IMR-90 (cell line): Measurements from ENCODE around the gene PRSS22. TPM values are rescaled to one million over a fixed set of nuclear protein-coding genes. Genes with fewer than 3 reads are reported as not detected.
A peak's percentile ranks its signal among the peaks of the same experiment; 100 is the strongest.

Experiments used
- ATAC-seq: fragments of 200-7000 bp; cut with Tn5 transposase; 2 replicates; pipeline ENCODE4 v1.9.1; 2020; ENCODE audit warnings: low read depth, mild to moderate bottlenecking, moderate library complexity
- BruUV-seq: library from RNA; stranded (reverse); fragments of 400-500 nt; replicated peaks from 2 replicates; lab custom pipeline; 2021; lab: Mats Ljungman, UMichigan
- CTCF ChIA-PET: fragments of 300-600 bp; formaldehyde crosslinking; extraction: SDS; loops from one replicate; lab custom pipeline; 2021; ENCODE audit warnings: antibody characterized with exemption; lab: Yijun Ruan, JAX
- POLR2A ChIA-PET: fragments of 300-600 bp; sonication (Branson Sonifier 250); formaldehyde crosslinking; loops from one replicate; lab custom pipeline; 2022; ENCODE audit warnings: antibody characterized with exemption; ENCODE audit not compliant: unreplicated experiment; lab: Charles Lee
- DNase-seq: peaks from one replicate; pipeline ENCODE4 v3.0.0; 2013
- H2AFZ ChIP-seq: replicated peaks from 2 replicates; pipeline ENCODE3; 2013; ENCODE audit warnings: low read length, mild to moderate bottlenecking; ENCODE audit not compliant: poor library complexity
- H2AK5ac ChIP-seq: 2 replicates; pipeline ENCODE4 v1.6.1; 2013; ENCODE audit warnings: low read depth, low read length, inconsistent platforms
- H2AK9ac ChIP-seq: replicated peaks from 2 replicates; pipeline ENCODE3; 2013; ENCODE audit warnings: mild to moderate bottlenecking, low read depth, low read length, moderate library complexity; ENCODE audit not compliant: poor library complexity
- H2BK120ac ChIP-seq: 2 replicates; pipeline ENCODE4 v1.6.1; 2013; ENCODE audit warnings: low read depth, low read length, inconsistent platforms
- H2BK15ac ChIP-seq: 3 replicates; pipeline ENCODE4 v1.6.1; 2013; ENCODE audit warnings: low read depth, low read length, inconsistent platforms
- H2BK20ac ChIP-seq: 2 replicates; pipeline ENCODE4 v1.6.1; 2013; ENCODE audit warnings: low read depth, mild to moderate bottlenecking, inconsistent platforms, low read length, moderate library complexity
- H2BK5ac ChIP-seq: 2 replicates; pipeline ENCODE4 v1.6.1; 2013; ENCODE audit warnings: mild to moderate bottlenecking, low read depth, low read length, inconsistent platforms; ENCODE audit not compliant: poor library complexity, severe bottlenecking
- H3K14ac ChIP-seq: replicated peaks from 2 replicates; pipeline ENCODE4 v1.6.1; 2013; ENCODE audit warnings: low read depth, low read length, inconsistent platforms
- H3K18ac ChIP-seq: 2 replicates; pipeline ENCODE4 v1.6.1; 2013; ENCODE audit warnings: low read depth, low read length, control low read depth
- H3K23ac ChIP-seq: 2 replicates; pipeline ENCODE4 v1.6.1; 2013; ENCODE audit warnings: low read depth, low read length, inconsistent platforms
- H3K27ac ChIP-seq: 2 replicates; pipeline ENCODE4 v1.5.1; 2013; ENCODE audit warnings: mild to moderate bottlenecking, control low read depth, low read length; ENCODE audit not compliant: insufficient read depth
- H3K27me3 ChIP-seq: 2 replicates; pipeline ENCODE4 v1.6.1; 2013; ENCODE audit warnings: low read length; ENCODE audit not compliant: control insufficient read depth, insufficient read depth
- H3K36me3 ChIP-seq: 2 replicates; pipeline ENCODE4 v1.6.1; 2013; ENCODE audit warnings: low read length, mixed read lengths; ENCODE audit not compliant: control insufficient read depth, insufficient read depth
- H3K4ac ChIP-seq: 2 replicates; pipeline ENCODE4 v1.6.1; 2013; ENCODE audit warnings: low read depth, low read length, inconsistent platforms
- H3K4me1 ChIP-seq: 2 replicates; pipeline ENCODE4 v1.6.1; 2013; ENCODE audit warnings: low read length, mixed read lengths; ENCODE audit not compliant: control insufficient read depth, insufficient read depth
- H3K4me2 ChIP-seq: 2 replicates; pipeline ENCODE4 v1.6.1; 2013; ENCODE audit warnings: low read depth, mild to moderate bottlenecking, control low read depth, low read length, moderate library complexity
- H3K4me3 ChIP-seq: 2 replicates; pipeline ENCODE4 v1.5.1; 2013; ENCODE audit warnings: low read depth, mild to moderate bottlenecking, control low read depth, low read length, moderate library complexity; ENCODE audit not compliant: insufficient read depth
- H3K56ac ChIP-seq: 2 replicates; pipeline ENCODE4 v1.6.1; 2013; ENCODE audit warnings: low read length, inconsistent platforms; ENCODE audit not compliant: insufficient read depth; ENCODE audit errors: extremely low read depth
- H3K79me1 ChIP-seq, 2 experiments: 2 replicates each; pipeline ENCODE4 v1.6.1; 2013; ENCODE audit warnings: low read length in 2 of 2, inconsistent platforms in 1 of 2, low read depth in 1 of 2
- H3K9ac ChIP-seq: 2 replicates; pipeline ENCODE4 v1.6.1; 2013; ENCODE audit warnings: low read depth, low read length, control low read depth
- H3K9me1 ChIP-seq: 2 replicates; pipeline ENCODE4 v1.6.1; 2013; ENCODE audit warnings: low read length, inconsistent platforms; ENCODE audit not compliant: insufficient read depth
- H3K9me3 ChIP-seq: 2 replicates; pipeline ENCODE4 v1.6.1; 2013; ENCODE audit warnings: low read length; ENCODE audit not compliant: control insufficient read depth, insufficient read depth
- H4K20me1 ChIP-seq: 2 replicates; pipeline ENCODE4 v1.6.1; 2013; ENCODE audit warnings: low read length, inconsistent platforms; ENCODE audit not compliant: insufficient read depth
- H4K5ac ChIP-seq: 2 replicates; pipeline ENCODE4 v1.6.1; 2013; ENCODE audit warnings: mild to moderate bottlenecking, low read depth, low read length, control low read depth
- H4K8ac ChIP-seq, 2 experiments: 2 replicates each; pipeline ENCODE4 v1.6.1; 2013; ENCODE audit warnings: low read depth in 2 of 2, low read length in 2 of 2, control low read depth in 1 of 2, inconsistent platforms in 1 of 2
- H4K91ac ChIP-seq: 2 replicates; pipeline ENCODE4 v1.6.1; 2013; ENCODE audit warnings: low read depth, low read length, inconsistent platforms; ENCODE audit not compliant: insufficient read depth
- CTCF ChIP-seq: conservative IDR thresholded peaks from 2 replicates; pipeline ENCODE4 v1.5.1; 2012; ENCODE audit warnings: mild to moderate bottlenecking, low read depth, low read length, improper control_type of control experiment
- ELK1 ChIP-seq: fragments of 150-350 bp; IDR thresholded peaks from 2 replicates; pipeline ENCODE4 v1.6.1; 2016; ENCODE audit warnings: low read depth, mild to moderate bottlenecking, low read length, moderate library complexity, borderline replicate concordance
- RAD21 ChIP-seq: IDR thresholded peaks from 2 replicates; pipeline ENCODE4 v1.6.1; 2012; ENCODE audit warnings: low read length, improper control_type of control experiment
- RCOR1 ChIP-seq: IDR thresholded peaks from 2 replicates; pipeline ENCODE4 v1.6.1; 2012; ENCODE audit warnings: mild to moderate bottlenecking, low read length, improper control_type of control experiment; ENCODE audit not compliant: insufficient replicate concordance
- SMC3 ChIP-seq: fragments of 150-350 bp; IDR thresholded peaks from 2 replicates; pipeline ENCODE4 v1.6.1; 2016; ENCODE audit warnings: low read depth, mild to moderate bottlenecking, antibody characterized with exemption, low read length, moderate library complexity
- WGBS, 2 experiments: methylation state at CpG; one replicate each; pipeline versions ENCODE4 v1.1.5 to v1.1.7; 2013; ENCODE audit warnings: missing lambda C conversion rate in 2 of 2; ENCODE audit not compliant: insufficient read length in 1 of 2; ENCODE audit errors: extremely low coverage in 2 of 2; 5-methylcytosine and 5-hydroxymethylcytosine counted together
- dilution Hi-C: fragments of 300-500 bp; cut with HindIII; formaldehyde crosslinking; loops from one replicate; pipeline ENCODE4 v1.14.3; 2018; ENCODE audit warnings: low sequenced_read_pairs; ENCODE audit not compliant: unreplicated experiment
- in situ Hi-C: fragments of 300-500 bp; cut with MboI; formaldehyde crosslinking; loops from 3 replicates; pipeline ENCODE4 v1.14.3; 2019; ENCODE audit warnings: low sequenced_read_pairs, inconsistent platforms, mixed read lengths
- intact Hi-C: fragments of 100-400 bp; cut with micrococcal nuclease; formaldehyde crosslinking; loops from 2 replicates; pipeline ENCODE4 v1.10.0; 2022
- polyA plus RNA-seq, 3 experiments: library from polyadenylated mRNA; depleted of rRNA; stranded (reverse); fragments of >200 nt; gene quantifications; 2 replicates each; pipeline ENCODE4 v1.2.3, GENCODE V29; 2012; ENCODE audit warnings: low replicate concordance in 1 of 3
- total RNA-seq: library from RNA; depleted of rRNA; stranded (reverse); fragments of >200 nt; gene quantifications from 2 replicates; pipeline ENCODE4 v1.2.3, GENCODE V29; 2012

Gene PRSS22
- total and polyA plus RNA-seq, 2 of the 4 experiments (the other 2 are of a cell fraction): not detected

GRCh38 chr16:2854700-2855309, 3.2 kb downstream of the PRSS22 start:
- Histone ChIP-seq H3K27me3 (peaks cover 26% of the 10 kb centered on the region), H3K56ac (no peak overlapping the region), H2BK15ac (no peak overlapping the region), H3K4ac (no peak overlapping the region), H4K8ac (no peak overlapping the region), H3K9me1 (no peaks in the 10 kb centered on the region), H3K18ac (no peak overlapping the region), H3K23ac (no peak overlapping the region), H4K5ac (no peak overlapping the region), H3K4me1 (0 out of 2 replicates have a peak, but pooled peaks cover 2% of the 10 kb centered on the region), H2BK20ac (no peak overlapping the region), H3K79me1 (no peaks in the 10 kb centered on the region), H2AK9ac (no peak overlapping the region), H2BK120ac (no peak overlapping the region), H3K9me3 (peaks cover 6% of the 10 kb centered on the region), H2AFZ (no peak overlapping the region), H4K20me1 (no peaks in the 10 kb centered on the region), H3K9ac (no peak overlapping the region), H2BK5ac (no peak overlapping the region), H3K27ac (no peak overlapping the region), H2AK5ac (no peak overlapping the region), H3K14ac (no peak overlapping the region), H3K36me3 (no peaks in the 10 kb centered on the region), H3K4me2 (no peak overlapping the region), H4K91ac (no peak overlapping the region), H3K4me3 (no peak overlapping the region)
- POLR2A ChIA-PET: no interaction called here
- BruUV-seq: no TSS peak
- peak; percentile 26; the same call in 1 of the 2 replicates for TF ChIP-seq SMC3
- peak; percentile 34 for TF ChIP-seq RAD21
- TF ChIP-seq RCOR1: no peak
- TF ChIP-seq CTCF: peak; percentile 46
- TF ChIP-seq ELK1: no peak
- dilution Hi-C loops (no loop called here), intact Hi-C loops (no loop called here), in situ Hi-C loops (no loop called here)
- DNase-seq: no peak
- no peak for ATAC-seq
- no CpG with 5 or more reads among the region's 5 CpGs for WGBS, 2 experiments
- CTCF ChIA-PET: interaction anchor here (1.4 kb wide), 1 partner anchor 13 kb away, joined by 4 read pairs; no protein-coding TSS in a partner anchor
